NCI-H1694 (cell line): ENCODE results near the gene EED.
"Not testable (repeated sequence)": the region's sequence is repeated elsewhere in the genome, so short reads cannot be mapped to it uniquely, and the experiment has no call there.

Experiments
- DNase-seq: peaks from one replicate; lab custom pipeline; 2025; lab: John Stamatoyannopoulos, UW

The EED gene

DNA sequence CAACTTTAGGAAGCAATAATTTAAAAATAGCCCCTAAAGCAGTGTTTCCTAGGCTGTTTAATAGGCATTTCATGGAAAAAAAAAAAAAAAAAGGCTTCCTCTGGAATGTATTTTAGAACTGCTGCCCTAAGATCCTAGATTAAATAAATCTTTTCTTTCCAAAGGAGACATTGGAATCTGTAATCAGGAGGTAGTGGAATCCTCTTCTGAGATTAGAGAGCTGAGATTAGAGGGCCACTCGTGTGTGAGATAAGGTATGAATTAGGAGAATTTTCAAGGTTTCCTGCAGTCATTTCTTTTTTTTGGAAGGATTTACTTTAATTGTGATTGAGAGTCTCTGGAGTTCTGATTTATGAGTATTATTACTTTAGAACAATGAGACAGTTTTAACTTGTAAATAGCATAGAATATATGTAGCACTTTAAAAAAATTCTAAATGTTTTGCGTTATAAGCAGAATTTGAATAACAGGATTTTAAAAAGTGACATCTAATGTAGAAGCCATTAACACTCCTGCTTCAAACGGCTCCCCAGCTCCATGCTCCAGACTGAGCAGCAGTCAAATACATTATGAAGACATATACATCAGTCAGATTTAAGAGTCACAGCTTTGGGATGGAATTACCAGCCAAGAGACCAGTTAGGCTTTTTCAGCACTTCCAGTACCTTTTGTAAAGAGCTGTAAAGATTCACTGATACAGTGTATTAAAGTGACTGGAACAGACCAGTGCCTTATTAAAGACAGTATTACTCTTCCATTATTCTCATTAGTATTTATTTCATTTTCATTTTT is 5.0 kb downstream of the EED start:
- no peak for DNase-seq

DNA sequence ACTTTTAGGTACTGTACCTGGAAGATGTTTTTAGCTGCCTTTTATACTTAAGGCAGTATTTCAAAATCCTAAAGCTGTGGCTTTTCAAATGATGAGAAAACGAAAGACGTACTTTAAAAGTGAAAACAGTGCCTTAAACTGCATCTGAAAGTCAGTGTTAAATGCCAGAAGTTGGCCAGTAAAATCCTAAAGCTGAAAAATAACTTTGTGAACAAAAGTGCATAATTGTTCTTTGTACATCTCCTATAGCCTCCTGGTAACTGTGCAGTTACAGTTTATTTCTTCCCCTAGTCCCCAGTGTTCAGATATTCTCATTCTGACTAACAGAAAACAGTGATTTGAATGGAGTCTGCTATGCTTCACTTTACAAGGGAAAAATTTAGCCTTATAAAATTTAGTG is 6.8 kb downstream of the EED start:
- DNase-seq, result no peak

DNA sequence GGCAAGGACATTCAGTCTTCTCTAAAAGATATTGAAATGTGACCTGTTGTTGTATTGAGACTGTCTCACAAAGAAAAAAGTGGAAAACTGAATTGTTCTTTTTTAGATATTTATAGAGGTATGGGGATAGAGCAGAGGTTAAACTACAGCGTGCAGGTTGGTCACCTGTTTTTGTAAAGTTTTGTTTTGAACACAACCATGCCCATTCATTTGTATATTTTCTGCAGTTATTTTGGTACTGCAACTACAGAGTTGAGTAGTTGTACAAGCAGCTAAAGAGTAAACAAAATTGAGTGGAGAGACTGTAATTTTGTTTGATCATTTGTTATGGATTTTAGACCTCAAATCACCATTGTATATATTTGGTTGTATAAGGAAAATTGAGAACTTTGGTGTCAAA is 11.3 kb downstream of the EED start:
- DNase-seq, result no peak

DNA sequence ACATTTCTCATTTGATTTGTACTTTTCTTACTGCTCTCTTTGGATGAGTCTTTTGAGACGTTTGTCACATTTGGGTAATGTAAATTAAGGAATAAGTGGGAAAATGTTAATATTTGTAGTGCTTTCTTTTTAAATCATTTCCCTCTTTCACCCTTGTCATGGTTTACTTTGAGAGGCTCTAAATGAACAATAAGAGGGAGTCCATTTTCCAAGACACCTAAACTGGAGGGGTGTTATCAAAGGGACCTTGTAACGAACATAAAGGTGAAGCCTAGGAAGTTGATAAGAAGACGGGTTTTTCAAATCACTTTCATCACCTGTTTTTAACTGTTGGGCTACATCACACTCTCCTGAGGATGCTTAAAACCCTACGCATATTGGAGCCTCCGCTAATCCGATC is 12.1 kb downstream of the EED start:
- no peak for DNase-seq

DNA sequence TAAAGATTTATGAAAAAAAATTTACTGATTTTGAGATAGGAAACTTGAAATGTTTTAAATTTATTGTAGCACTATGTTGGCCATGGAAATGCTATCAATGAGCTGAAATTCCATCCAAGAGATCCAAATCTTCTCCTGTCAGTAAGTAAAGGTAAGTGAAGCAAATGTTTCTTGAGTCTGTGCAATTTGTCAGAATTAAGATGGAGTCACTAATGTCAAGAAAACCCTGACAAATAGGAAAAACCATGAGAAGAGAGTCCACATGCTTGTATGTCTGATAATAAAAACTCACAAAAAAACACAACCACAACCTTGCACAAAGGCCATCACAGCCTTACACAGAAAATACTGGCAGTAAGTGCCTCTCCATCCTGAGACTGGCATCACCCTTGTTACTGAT is 12.9 kb downstream of the EED start:
- no peak for DNase-seq

DNA sequence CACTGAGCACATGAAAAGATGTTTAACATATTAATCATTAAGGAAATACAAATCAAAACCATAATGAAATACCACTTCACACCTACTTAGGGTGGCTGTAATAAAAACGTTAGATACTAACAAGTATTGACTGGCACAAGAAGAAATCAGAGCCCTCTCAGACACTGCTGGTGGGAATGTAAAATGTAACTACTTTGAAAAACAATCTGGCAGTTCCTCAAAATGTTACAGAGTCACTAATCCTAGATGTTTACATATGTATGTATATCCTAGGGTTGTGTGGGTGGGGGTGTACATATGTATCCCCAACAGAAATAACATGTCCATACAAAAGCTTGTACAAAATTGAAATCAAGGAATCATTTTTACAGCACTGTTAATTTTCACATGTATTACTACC is 15.2 kb downstream of the EED start:
- no peak for DNase-seq

DNA sequence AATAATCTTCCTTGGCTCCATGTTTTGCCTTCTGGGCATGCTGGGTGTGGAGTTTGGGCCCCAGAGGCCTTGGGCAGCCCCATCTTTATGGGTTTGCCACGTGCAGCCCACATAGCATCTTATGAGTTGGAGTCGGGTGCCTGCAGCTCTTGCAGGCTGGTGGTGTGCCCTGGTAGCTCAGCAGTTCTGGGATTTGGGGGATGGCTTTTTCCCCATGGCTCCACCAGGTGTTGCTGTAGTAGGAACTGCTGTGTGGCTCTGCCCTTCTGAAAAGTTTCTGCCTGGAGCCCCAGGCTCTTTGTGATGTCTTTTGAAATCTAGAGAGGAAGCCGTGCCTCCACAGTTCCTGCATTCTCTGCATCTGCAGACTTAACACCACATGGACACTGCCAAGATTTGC is 16.8 kb downstream of the EED start:
- no peak for DNase-seq

DNA sequence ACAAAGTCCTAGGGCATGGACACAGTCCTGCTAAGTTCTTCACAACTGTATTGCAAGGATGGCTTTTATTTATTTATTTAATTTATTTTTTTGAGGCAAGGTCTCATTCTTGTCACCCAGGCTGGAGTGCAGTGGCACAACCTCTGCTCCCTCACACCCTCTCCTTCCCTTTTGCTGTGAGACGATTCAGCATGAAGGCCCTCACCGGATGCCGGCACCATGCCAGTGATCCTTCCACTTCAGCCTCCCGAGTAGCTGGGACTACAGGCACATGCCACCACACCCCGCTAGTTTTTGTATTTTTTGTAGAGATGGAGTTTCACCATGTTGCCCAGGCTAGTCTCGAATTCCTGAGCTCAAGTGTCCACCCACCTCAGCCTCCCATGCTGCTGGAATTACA is 17.8 kb downstream of the EED start:
- DNase-seq, result no peak

DNA sequence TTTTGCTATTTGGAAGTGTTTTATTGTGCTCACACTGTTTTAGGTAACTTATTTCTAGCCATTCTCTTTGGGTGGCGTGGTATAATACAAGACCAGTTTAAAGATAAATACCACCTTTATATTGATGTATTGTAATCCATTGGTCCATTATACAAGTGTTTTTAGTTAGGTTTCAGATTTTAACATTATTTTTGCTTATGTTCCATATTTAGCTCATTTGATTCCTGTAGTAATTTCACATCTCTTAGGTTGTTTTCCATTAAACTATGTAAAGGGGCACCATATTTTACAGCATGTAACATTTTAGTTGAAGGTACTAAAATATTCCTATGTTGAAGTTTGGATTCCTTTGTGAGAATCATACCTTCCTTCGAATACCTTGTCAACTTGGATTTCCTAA is 20.1 kb downstream of the EED start:
- DNase-seq, result no peak

DNA sequence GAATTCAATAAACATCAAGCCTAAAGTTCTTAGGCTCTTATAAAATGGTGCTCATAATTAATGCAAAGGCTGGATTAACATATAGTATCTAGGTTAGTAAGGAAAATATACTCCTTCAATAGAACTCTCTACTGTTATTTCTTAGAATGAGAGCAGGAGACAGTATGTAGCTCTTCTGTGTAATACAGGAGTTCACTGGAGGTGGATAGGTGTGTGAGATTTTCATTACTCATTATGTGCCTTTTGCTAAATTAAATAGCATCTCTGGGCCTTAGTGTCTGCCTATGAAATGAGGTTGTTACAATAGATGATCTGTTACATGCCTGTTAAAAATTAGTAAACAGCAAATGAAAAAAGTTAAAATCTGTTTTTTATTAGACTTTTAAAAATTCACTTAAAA is 20.6 kb downstream of the EED start:
- no peak for DNase-seq

DNA sequence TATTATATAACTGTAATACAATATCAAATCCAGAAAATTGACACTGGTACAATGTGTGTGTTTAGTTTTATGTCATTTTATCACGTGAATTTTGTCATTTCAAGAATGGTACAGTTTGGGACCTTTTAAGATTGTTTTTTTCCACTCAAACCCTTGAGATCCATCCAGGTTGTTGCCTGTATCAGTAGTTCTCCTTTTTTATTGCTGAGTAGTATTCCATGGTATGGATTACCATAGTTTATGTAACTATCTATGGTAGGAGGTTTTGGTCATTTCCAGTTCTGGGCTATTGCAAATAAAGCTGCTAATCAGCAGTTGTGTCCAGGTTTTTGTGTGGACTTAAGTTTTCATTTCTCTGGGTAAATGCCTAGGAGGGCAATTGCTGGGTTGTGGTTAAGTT is 25.1 kb downstream of the EED start:
- no peak for DNase-seq

DNA sequence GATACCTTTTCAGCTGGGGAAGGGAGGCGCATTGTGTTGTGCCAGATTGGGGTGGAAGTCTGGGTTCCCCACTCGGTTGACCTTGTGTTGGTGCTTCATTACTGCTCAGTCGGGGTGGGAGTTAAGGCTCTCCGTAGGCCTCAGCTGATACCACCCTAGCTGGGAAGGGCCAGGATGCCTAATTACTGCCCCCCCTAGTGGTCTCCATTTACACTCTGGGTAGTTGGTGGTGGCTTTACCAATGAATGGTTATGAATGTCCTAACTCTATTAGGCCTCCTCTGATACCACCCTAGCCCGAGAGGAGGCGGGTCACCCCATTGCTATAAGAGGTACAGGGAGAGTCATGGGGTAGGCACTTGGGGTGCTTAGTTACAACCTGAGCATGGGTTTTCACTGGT is 29.9 kb downstream of the EED start:
- DNase-seq, result no peak

DNA sequence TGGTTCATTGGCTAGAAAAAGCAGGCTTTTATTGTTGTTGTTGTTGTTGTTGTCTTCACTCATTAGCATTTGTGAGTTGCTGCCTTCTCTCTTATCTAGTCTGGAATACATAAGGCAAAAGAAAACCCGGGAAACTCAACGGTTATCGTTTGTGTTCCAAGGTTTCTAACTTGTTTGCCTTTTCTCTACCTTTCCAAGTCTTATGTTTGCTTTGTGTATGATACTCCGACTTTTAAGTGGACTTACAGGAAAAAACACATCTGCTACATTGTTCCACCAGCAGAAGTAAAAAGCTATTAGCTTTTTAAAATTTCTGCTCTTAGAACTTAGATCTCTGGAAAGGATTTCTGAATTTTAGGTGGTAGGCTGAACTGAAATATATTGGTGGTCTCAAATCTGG is 30.4 kb downstream of the EED start:
- no peak for DNase-seq

DNA sequence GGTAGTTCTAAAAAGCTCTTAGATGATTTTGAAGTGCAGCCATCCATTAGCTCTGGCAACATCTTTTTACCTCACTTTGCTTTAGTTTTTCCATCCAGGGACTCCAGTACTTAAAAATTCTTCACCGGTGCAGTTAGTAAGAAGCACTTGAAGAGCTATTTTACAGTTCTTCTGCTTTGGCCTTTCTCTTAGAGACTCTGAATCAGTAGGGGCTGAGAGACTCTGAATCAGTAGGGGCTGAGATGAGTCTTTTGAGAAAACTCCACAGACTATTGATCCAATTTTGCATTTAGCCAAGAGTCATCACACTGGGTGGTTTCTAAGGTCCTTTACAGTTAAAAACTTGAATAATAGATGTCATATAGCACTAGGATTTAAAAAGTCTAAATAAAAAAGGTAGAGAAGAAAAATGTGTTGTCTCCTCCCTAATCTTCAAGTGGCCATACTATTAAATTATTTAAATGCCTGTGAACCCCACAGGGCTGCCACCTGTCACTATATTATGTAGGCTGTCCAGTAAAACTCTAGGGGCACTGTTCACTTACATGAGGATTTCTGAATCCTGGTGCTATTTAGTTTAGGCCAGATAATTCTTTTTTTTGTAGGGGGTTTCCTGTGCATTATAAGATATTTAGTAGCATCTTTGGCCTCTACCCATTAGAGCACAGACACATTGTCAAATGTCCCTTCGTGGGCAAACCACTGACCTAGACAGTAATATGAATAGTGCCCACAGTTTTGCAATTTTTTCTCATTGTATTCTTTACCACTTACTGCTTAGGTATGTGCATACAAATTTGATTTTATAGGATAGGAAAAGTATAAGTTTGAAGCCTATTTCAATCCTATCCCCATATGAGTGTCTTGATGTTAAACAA is 31.2 kb downstream of the EED start:
- DNase-seq, result no peak

DNA sequence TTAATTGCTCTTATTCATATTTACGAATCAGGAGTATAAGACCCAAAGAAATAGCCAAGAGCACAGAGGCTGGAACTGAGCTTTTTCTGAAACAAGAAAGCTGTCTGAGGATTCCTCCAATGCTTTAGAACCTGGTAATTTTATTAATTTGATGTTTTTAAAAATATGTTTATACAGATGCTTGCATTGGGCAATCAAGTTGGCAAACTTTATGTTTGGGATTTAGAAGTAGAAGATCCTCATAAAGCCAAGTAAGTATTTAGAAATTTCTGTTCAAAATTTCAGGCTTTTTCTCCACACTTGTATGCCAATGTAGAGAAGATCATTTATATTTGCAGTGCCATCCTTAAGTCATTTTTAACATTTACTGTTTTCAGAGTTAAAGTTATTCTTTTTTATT is 33.2 kb downstream of the EED start:
- no peak for DNase-seq

DNA sequence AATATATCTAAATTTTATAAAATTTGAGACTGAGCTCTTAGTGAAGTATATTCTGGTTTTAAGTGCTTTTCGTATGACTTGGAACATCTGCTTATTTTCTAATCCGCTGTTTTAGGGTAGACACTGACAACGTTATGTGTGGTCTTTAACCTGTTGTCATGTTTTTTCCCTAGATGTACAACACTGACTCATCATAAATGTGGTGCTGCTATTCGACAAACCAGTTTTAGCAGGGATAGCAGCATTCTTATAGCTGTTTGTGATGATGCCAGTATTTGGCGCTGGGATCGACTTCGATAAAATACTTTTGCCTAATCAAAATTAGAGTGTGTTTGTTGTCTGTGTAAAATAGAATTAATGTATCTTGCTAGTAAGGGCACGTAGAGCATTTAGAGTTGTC is 33.7 kb downstream of the EED start:
- no peak for DNase-seq

DNA sequence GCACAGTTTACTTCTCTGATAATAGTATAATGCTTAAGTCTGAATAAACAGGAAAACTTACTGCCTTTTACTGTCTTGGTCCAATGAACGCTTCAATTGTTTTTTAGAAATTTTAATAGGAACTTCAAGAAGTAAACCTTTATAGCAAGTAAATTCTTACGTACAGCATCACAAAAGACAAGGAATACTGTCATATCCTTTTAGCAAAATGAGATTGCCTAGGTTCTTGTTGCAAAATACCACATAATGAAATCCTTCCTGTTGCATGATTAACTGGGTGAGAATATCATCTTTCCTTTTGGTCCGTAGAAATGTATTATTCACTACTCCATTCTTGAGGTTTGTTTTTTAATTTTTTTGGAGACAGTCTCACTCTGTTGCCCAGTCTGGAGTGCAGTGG is 35.2 kb downstream of the EED start:
- DNase-seq, result no peak

DNA sequence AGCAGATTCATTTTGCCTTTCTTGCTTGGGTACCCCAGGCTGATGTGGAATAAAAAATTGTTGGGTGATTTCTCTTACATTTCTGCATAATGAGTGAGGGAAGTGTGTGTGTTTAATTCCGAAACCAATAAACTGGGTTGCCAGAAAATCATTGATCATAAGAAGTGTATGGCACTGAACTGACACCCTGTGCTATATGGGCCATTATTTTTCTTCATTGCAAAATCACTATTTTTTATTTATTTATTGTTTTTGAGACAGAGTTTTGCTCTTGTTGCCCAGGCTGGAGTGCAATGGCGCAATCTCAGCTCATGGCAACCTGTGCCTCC is 42.9 kb downstream of the EED start:
- DNase-seq, result no peak

DNA sequence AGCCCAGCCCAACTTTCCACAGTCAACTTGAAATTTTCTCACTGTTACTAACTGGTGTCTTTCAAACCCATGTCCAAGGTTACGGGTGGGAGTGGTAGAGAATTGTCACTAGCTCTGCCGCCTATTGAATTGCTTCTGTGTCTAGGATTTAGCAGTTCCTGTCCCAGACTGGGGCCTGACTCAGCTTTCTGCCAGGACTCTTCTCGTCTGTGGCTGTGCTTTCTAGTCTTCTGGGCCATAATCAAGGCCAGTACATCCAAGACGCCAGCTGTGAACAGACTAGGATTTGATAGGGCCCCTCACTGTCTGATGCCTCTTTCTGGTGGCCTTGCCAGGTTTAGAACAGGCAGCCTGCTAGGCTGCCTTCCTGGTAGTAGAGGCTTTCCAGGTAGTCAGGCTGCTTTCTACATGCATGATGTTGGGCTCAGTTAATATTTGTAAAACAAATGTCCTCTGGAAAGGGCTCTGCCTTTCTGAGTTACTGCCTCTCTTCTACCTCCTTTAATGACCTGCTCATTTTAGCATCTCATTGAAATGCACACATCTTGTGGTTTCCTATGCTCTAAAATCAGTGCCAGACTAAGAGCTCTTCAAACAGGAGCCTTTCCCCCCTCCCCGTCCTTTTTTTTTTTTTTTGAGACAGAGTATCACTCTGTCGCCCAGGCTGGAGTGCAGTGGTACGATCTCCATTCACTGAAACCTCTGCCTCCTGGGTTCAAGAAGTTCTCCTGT is 44.4 kb downstream of the EED start:
- DNase-seq, result no peak

DNA sequence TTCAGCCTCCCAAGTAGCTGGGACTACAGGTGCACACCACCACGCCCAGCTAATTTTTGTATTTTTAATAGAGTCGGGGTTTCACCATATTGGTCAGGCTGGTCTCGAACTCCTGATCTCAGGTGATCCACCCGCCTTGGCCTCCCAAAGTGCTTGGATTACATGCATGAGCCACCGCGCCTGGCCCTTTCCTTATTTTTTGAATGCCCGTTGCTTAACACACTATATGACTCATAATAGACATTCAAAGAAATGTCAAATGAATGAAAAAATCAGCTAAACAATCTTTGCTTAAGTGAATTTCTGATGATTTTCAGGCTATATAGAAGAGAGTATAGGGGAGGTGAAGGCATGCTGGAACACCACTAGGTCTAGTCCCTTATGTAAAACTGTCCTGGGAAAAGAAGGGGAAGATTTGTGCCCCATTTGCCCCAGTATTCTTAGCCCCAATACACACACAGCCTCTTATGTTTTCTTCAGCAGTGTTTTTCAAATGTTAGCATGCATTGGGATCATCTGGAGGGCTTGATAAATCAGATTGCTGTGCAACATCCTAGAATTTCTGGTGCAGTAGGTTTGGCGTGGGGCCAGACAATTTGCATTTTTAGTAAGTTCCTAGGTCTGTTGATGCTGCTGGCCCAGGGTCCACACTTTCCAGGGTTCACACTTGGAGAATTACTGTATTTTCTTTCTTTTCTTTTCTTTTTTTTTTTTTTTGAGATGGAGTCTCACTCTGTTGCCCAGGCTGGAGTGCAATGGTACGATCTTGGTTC is 45.1 kb downstream of the EED start:
- DNase-seq, result not testable (repeated sequence)

DNA sequence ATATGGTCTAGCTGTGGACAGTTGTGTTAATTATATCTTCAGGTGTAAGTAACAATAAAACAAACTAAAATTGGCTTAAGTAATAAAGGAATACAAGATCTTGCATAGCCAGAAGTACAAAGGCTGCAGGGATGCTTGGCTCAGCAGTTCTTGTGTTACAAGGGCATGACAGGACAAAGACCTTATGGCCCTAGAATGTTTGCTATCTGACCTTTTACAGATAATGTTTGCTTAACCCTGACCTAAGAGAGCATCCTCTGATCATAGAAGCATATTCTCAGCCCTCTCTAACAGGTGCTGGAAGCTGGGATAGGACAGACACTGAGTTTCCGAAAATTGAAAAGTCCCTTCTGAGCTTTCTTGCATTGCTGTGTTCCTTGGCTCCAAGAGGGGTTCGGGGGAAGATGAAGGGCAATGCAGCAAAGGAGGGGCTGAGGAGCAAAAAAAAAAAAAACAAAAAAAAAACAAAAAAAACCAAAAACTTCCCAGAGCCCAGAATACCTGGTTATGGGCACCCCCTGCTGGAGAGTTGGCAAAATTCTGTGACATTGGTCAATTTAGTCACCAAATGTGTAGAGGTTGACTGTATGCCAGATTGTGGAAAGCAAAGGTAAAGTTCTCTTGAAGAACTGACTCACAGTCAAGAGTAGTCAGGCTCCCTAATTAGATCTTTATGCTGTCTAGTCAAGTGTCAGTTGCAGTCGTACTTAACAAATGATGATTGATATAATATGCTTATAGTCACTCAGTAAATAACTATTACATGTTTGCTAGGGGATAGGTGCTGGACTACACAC is 47.1 kb downstream of the EED start:
- DNase-seq, result peak; percentile 45
